Measurements from ENCODE around the gene CTSF. TPM values are rescaled to one million over a fixed set of nuclear protein-coding genes. Genes with fewer than 3 reads are reported as not detected.

The CTSF gene
- total RNA-seq (100 to 1,000 TPM; 125 to 164 TPM), polyA plus RNA-seq (ENCODE audit: insufficient read depth, low read depth, low replicate concordance) (242 TPM)
- long read RNA-seq, donor 1, transcript CTSF-201 (13 exons, 2,035 nt), result major isoform, 16 of 34 reads
- long read RNA-seq, donor 1, partial matches to known transcripts, result 17 of 34 reads
- long read RNA-seq, donor 1, other reads (novel, unspliced or antisense), result 0 of 34 reads
- long read RNA-seq, donor 2, transcript CTSF-201 (13 exons, 2,035 nt), result major isoform, 11 of 16 reads
- long read RNA-seq, donor 2, partial matches to known transcripts, result 5 of 16 reads
- long read RNA-seq, donor 2, other reads (novel, unspliced or antisense), result 0 of 16 reads

DNA sequence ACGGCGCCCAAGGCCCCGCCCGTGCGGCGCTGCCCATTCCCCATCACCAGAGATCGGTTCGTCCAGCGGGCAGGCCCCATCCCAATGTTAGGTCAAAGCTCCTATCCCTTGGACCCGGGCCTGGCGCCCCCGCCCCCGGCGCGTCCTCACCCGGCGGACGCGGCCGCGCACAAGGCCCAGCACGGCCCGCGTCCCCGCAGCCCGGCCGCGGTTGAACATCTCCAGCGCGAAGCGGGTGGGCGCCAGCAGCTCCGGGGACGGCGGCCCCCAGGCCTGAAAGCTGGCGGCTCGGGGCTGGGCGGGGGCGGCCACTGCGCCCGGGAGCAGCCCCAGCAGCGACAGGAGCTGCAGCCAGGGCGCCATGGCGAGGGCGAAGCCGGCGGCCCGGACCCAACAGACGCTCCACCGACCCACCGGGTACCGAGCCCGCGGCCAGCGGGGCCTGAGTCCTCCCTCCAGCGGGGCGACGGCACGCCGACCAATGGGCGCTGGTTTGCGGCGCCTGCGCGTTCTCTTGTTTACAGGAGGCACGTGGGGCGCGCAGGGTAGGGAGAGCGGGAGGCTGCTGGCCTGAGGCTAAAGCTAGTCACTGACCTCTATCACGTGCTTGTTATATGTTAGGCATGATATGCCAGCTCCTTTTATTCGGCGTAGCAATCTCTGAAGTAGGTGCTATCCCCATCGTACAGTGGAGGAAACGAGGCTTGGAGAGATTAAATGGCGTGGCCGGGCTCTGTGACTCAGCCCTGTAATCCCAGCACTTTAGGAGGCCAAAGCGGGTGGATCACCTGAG, at the start of gene CTSF:
TSS of gene CTSF (minus strand) at position 483 of the 793 bp plus-strand sequence. CDS start at position 363, 120 bp downstream.
- TF ChIP-seq, protein P1, sequence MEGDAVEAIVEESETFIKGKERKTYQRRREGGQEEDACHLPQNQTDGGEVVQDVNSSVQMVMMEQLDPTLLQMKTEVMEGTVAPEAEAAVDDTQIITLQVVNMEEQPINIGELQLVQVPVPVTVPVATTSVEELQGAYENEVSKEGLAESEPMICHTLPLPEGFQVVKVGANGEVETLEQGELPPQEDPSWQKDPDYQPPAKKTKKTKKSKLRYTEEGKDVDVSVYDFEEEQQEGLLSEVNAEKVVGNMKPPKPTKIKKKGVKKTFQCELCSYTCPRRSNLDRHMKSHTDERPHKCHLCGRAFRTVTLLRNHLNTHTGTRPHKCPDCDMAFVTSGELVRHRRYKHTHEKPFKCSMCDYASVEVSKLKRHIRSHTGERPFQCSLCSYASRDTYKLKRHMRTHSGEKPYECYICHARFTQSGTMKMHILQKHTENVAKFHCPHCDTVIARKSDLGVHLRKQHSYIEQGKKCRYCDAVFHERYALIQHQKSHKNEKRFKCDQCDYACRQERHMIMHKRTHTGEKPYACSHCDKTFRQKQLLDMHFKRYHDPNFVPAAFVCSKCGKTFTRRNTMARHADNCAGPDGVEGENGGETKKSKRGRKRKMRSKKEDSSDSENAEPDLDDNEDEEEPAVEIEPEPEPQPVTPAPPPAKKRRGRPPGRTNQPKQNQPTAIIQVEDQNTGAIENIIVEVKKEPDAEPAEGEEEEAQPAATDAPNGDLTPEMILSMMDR (IDR thresholded peaks at IDR 0.05), result no peak
- no peak for TF ChIP-seq POLR2A (IDR thresholded peaks at IDR 0.05)
- DNase-seq, result peak; percentile 94
- no peaks in the 10 kb centered on the region for H3K4me1 ChIP-seq
- peak within 1 kb of the TSS; percentile 60 to 66 for H3K4me3 ChIP-seq
- H3K36me3 ChIP-seq (ENCODE audit: low read depth, missing control alignments), result no peaks in the 10 kb centered on the region
- intact Hi-C loops (cut with DNase I; ENCODE audit: low total_unique reads), result no loop called here
- no peaks in the 10 kb centered on the region for H3K9me3 ChIP-seq
- no peaks in the 10 kb centered on the region for H3K27me3 ChIP-seq
- 4 to 9% methylated on average over 12 to 50 of the region's 77 CpGs for WGBS, 2 donors
- H3K27ac ChIP-seq, result peak within 1 kb of the TSS in 1 of 2 donors; percentile 61

DNA sequence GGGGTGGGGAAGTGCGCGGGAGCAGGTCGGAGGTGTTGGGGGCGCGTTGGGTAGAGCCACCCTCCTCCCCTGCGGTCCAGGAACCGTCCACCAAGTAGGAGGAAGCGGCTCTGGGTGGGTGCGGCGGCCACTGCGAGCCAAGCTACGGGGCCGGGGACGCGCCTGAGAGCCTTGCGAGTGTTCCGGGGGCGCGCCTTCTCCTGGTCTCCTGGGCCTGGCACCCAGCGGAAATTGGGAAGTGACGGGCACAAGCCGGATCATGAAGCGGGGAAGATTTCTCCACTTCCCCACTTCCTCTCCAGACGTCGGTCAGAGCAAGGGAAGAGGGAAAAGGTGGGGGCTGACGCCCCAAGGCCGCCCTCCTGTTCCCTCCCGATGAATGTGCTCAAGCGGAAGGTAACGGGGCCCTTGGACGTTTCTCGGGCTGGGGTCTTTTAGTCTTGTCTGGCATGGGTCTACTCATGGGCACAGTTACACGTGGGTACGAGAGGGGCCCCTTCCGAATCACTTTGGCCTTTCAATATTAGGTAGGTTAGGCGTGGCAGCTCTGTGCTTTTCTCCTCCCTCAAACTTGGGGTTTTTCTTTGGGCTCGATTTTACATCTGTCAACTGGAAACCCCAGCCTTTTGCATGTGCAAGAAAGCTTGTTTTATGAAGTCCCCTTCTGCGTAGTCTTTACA, 48.9 kb upstream of the CTSF start:
- Histone ChIP-seq H3K4me1 (peaks cover 29% of the 10 kb centered on the region), H3K9me3 (no peaks in the 10 kb centered on the region), H3K27me3 (no peaks in the 10 kb centered on the region), H3K36me3 (ENCODE audit: low read depth, missing control alignments) (no peaks in the 10 kb centered on the region), H3K4me3 (peak overlapping the region; percentile 71 to 85), H3K27ac (peak overlapping the region; percentile 88 to 98)
- 0 to 1% methylated on average over 19 to 35 of the region's 38 CpGs for WGBS, 2 donors
- peak; percentile 81 for DNase-seq
- intact Hi-C loops (cut with DNase I; ENCODE audit: low total_unique reads), result no loop called here
- TF ChIP-seq POLR2A (IDR thresholded peaks at IDR 0.05), result no peak
- TF ChIP-seq, protein P1 (IDR thresholded peaks at IDR 0.05), result no peak

DNA sequence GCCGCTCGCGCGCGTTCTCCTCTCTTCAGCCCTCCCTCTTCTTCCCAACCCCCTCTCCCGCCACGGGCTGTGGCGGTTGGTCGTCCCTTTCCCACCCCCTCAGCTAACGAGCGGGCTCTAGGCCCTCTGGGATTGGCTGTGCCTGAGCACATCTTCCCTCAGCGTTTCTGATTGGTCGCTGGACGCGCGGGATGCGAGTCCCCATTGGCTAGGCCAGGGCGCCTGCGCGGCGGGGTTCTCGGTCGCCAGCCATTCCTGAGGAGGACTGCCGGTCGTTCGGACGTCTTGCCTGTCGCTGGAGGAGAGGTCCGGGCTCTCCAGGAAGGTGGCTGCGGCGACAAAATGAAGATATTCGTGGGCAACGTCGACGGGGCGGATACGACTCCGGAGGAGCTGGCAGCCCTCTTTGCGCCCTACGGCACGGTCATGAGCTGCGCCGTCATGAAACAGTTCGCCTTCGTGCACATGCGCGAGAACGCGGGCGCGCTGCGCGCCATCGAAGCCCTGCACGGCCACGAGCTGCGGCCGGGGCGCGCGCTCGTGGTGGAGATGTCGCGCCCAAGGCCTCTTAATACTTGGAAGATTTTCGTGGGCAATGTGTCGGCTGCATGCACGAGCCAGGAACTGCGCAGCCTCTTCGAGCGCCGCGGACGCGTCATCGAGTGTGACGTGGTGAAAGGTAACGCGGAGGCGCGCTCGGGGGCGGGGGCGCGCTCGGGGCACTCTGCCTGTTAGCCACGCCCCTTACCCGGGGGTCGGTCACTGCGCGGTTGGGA, 48.2 kb upstream of the CTSF start, which contains the start of gene RBM14:
TSS of gene RBM14 (plus strand) at position 252 of the 776 bp plus-strand sequence. CDS start at position 343, 91 bp downstream.
- Histone ChIP-seq H3K9me3 (no peaks in the 10 kb centered on the region), H3K27me3 (no peaks in the 10 kb centered on the region), H3K27ac (peak within 1 kb of the TSS; percentile 88 to 98), H3K4me3 (peak within 1 kb of the TSS; percentile 71 to 85), H3K36me3 (ENCODE audit: low read depth, missing control alignments) (no peaks in the 10 kb centered on the region), H3K4me1 (peaks cover 29% of the 10 kb centered on the region)
- TF ChIP-seq POLR2A (IDR thresholded peaks at IDR 0.05), result peak; percentile 68
- TF ChIP-seq, protein P1 (IDR thresholded peaks at IDR 0.05), result no peak
- peak; percentile 98 for DNase-seq
- 1% methylated on average over 17 to 70 of the region's 90 CpGs for WGBS, 2 donors
- intact Hi-C loops (cut with DNase I; ENCODE audit: low total_unique reads), result no loop called here

DNA sequence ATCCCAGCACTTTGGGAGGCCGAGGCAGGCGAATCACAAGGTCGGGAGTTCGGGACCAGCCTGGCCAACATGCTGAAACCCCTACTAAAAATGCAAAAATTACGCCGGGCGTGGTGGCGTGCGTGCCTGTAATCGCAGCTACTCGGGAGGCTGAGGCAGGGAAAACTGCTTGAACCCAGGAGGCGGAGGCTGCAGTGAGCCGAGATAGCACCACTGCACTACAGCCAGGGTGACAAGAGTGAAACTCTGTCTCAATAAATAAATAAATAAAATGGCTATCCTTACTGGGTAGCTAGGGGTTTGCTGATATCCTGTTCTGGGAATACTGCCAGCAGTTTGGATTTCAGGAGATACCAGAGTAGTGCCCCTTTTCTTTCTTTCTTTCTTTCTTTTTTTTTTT, 45.7 kb upstream of the CTSF start:
- intact Hi-C loops (cut with DNase I; ENCODE audit: low total_unique reads), result no loop called here
- Histone ChIP-seq H3K27ac (no peak overlapping the region), H3K27me3 (no peaks in the 10 kb centered on the region), H3K4me3 (no peak overlapping the region), H3K36me3 (ENCODE audit: low read depth, missing control alignments) (no peaks in the 10 kb centered on the region), H3K9me3 (no peaks in the 10 kb centered on the region), H3K4me1 (peaks cover 25% of the 10 kb centered on the region)
- TF ChIP-seq, protein P1 (IDR thresholded peaks at IDR 0.05), result no peak
- no peak for TF ChIP-seq POLR2A (IDR thresholded peaks at IDR 0.05)
- 67 to 69% methylated on average over 13 of the region's 13 CpGs for WGBS, 2 donors
- DNase-seq, result peak; percentile 77
